Esophagus squamous epithelium (tissue), 5 donors: Measurements from ENCODE around the gene STAT5B. TPM values are rescaled to one million over a fixed set of nuclear protein-coding genes. Genes with fewer than 3 reads are reported as not detected.
"Not testable (repeated sequence)": the region's sequence is repeated elsewhere in the genome, so short reads cannot be mapped to it uniquely, and the experiment has no call there.

Source experiments
- DNase-seq: peaks from one replicate; lab custom pipeline; 2025; lab: John Stamatoyannopoulos, UW
- H3K27ac ChIP-seq, 4 donors: fragments of 200-600 bp; sonication (generic); one replicate each; pipeline ENCODE4 v1.5.1; 2016 to 2019; ENCODE audit warnings: mild to moderate bottlenecking in 1 of 4
- H3K27me3 ChIP-seq, 4 donors: fragments of 200-600 bp; sonication (generic); 1 replicate in 3 of 4; 2 replicates in 1 of 4; pipeline versions ENCODE4 v1.5.1 to v1.6.0; 2017 to 2021; ENCODE audit warnings: antibody characterized with exemption in 1 of 4
- H3K36me3 ChIP-seq, 3 donors: fragments of 200-600 bp; sonication (generic); one replicate each; pipeline ENCODE4 v1.5.1; 2016 to 2019
- H3K4me1 ChIP-seq, 3 donors: fragments of 200-600 bp; sonication (generic); one replicate each; pipeline ENCODE4 v1.5.1; 2017 to 2019
- H3K4me3 ChIP-seq, 4 donors: fragments of 200-600 bp; sonication (generic); 1 replicate in 3 of 4; 2 replicates in 1 of 4; pipeline ENCODE4 v1.5.1; 2016 to 2019; ENCODE audit warnings: mild to moderate bottlenecking in 2 of 4, moderate library complexity in 1 of 4
- H3K9me3 ChIP-seq, 3 donors: fragments of 200-600 bp; sonication (generic); one replicate each; pipeline ENCODE4 v1.5.1; 2016 to 2019
- CTCF ChIP-seq, 6 experiments: fragments of 450-650 bp in 4 of 6; fragments of 200-600 bp in 2 of 6; sonication (generic) in 2 of 6; IDR thresholded peaks; one replicate each; pipeline ENCODE4 v1.5.1; 2016 to 2019; ENCODE audit warnings: antibody characterized with exemption in 6 of 6, mild to moderate bottlenecking in 4 of 6, moderate library complexity in 4 of 6
- POLR2A ChIP-seq, 4 donors: fragments of 450-650 bp; IDR thresholded peaks; one replicate each; pipeline ENCODE4 v1.6.1; 2017; ENCODE audit warnings: antibody characterized with exemption in 4 of 4, mild to moderate bottlenecking in 4 of 4, moderate library complexity in 3 of 4
- WGBS, 2 donors: methylation state at CpG; one replicate each; pipeline ENCODE4 v1.1.5; 2018; 5-methylcytosine and 5-hydroxymethylcytosine counted together
- intact Hi-C: fragments of 100-400 bp; cut with DNase I; formaldehyde crosslinking; loops from one replicate; pipeline ENCODE4 v1.15.0; 2022
- total RNA-seq, 4 donors: library from RNA; depleted of rRNA; stranded (reverse); fragments of >200 nt; gene quantifications; one replicate each; pipeline ENCODE4 v1.1.0, GENCODE V29; 2016
- donor health status: DM: yes; HTN: yes; CAD: no.

STAT5B gene
- total RNA-seq, 4 donors from 2014 or later = 17.9 to 57.6 (median 19.5) TPM

GRCh38 chr17:42248351-42249179 is 27.6 kb downstream of the STAT5B start:
- no peaks in the 10 kb centered on the region for H3K9me3 ChIP-seq
- TF ChIP-seq CTCF (IDR thresholded peaks at IDR 0.05) (no peak), POLR2A (IDR thresholded peaks at IDR 0.05) (peak in 1 of 4 donors; percentile 69)
- peak; percentile 62 for DNase-seq
- peaks cover 0 to 76% (median 45%) of the 10 kb centered on the region in 3 donors for H3K4me1 ChIP-seq
- 30 to 40% methylated on average over 12 to 13 of the region's 13 CpGs for whole genome bisulfite sequencing, 2 donors
- peak overlapping the region in 3 of 4 donors; percentile 17 to 61 (median 20) for H3K4me3 ChIP-seq
- H3K27ac ChIP-seq = peak overlapping the region; percentile 77 to 95 (median 87)
- H3K27me3 ChIP-seq = no peaks in the 10 kb centered on the region
- intact Hi-C loops = no loop called here
- H3K36me3 ChIP-seq = no peaks in the 10 kb centered on the region

GRCh38 chr17:42247734-42248133 is 28.5 kb downstream of the STAT5B start:
- Histone ChIP-seq H3K4me3 (no peak overlapping the region), H3K36me3 (no peaks in the 10 kb centered on the region), H3K9me3 (no peaks in the 10 kb centered on the region), H3K27ac (peak overlapping the region; percentile 66 to 89 (median 81)), H3K4me1 (peaks cover 0 to 67% (median 37%) of the 10 kb centered on the region in 3 donors), H3K27me3 (no peaks in the 10 kb centered on the region)
- 85 to 90% methylated on average over 5 of the region's 5 CpGs for WGBS, 2 donors
- intact Hi-C loops = no loop called here
- DNase-seq = no peak
- TF ChIP-seq CTCF (IDR thresholded peaks at IDR 0.05) (no peak), POLR2A (IDR thresholded peaks at IDR 0.05) (no peak)

GRCh38 chr17:42246515-42246914 is 29.7 kb downstream of the STAT5B start:
- Histone ChIP-seq H3K9me3 (no peaks in the 10 kb centered on the region), H3K27me3 (no peaks in the 10 kb centered on the region), H3K4me1 (peaks cover 0 to 69% (median 26%) of the 10 kb centered on the region in 3 donors), H3K27ac (peak overlapping the region in 3 of 4 donors; percentile 14 to 89 (median 66)), H3K36me3 (no peaks in the 10 kb centered on the region), H3K4me3 (no peak overlapping the region)
- no peak for DNase-seq
- no peak for TF ChIP-seq CTCF (IDR thresholded peaks at IDR 0.05)
- TF ChIP-seq POLR2A (IDR thresholded peaks at IDR 0.05) = no peak
- intact Hi-C loops = no loop called here
- 64 to 74% methylated on average over 6 to 7 of the region's 7 CpGs for WGBS, 2 donors

GRCh38 chr17:42245183-42245582 is 31.0 kb downstream of the STAT5B start:
- H3K4me3 ChIP-seq, H3K9me3 ChIP-seq, DNase-seq, H3K27me3 ChIP-seq, H3K36me3 ChIP-seq, H3K27ac ChIP-seq, intact Hi-C loops: not testable (repeated sequence)
- peaks cover 0 to 59% (median 20%) of the 10 kb centered on the region in 3 donors for H3K4me1 ChIP-seq
- 95% methylated on average over 11 of the region's 11 CpGs for WGBS, 2 donors

GRCh38 chr17:42244116-42244515 is 32.1 kb downstream of the STAT5B start:
- H3K27me3 ChIP-seq, H3K4me3 ChIP-seq, H3K27ac ChIP-seq, H3K36me3 ChIP-seq, H3K9me3 ChIP-seq, DNase-seq, intact Hi-C loops: not testable (repeated sequence)
- peaks cover 0 to 49% (median 16%) of the 10 kb centered on the region in 3 donors for H3K4me1 ChIP-seq
- WGBS, 2 donors = 96 to 100% methylated on average over 3 of the region's 3 CpGs

GRCh38 chr17:42243493-42243982 is 32.7 kb downstream of the STAT5B start:
- Histone ChIP-seq H3K27ac (no peak overlapping the region), H3K36me3 (no peaks in the 10 kb centered on the region), H3K4me1 (peaks cover 0 to 44% (median 13%) of the 10 kb centered on the region in 3 donors), H3K4me3 (no peak overlapping the region), H3K27me3 (no peaks in the 10 kb centered on the region), H3K9me3 (no peaks in the 10 kb centered on the region)
- TF ChIP-seq POLR2A (IDR thresholded peaks at IDR 0.05) (no peak), CTCF (IDR thresholded peaks at IDR 0.05) (no peak)
- 76 to 86% methylated on average over 5 of the region's 5 CpGs for WGBS, 2 donors
- intact Hi-C loops = no loop called here
- DNase-seq = no peak
